Thyroid gland (tissue), 4 donors: Measurements from ENCODE around the gene SLC25A19.

Experiments used
- POLR2A ChIP-seq, 2 donors: fragments of 450-650 bp; IDR thresholded peaks; one replicate each; pipeline ENCODE4 v1.6.1; 2017; ENCODE audit warnings: antibody characterized with exemption in 2 of 2, mild to moderate bottlenecking in 2 of 2, moderate library complexity in 1 of 2
- TF ChIP-seq, protein P1 (sequence below), 6 experiments: fragments of 200-600 bp in 3 of 6; fragments of 450-650 bp in 3 of 6; sonication (generic) in 3 of 6; IDR thresholded peaks; one replicate each; pipeline ENCODE4 v1.5.1; 2016 to 2019; ENCODE audit warnings: antibody characterized with exemption in 6 of 6, mild to moderate bottlenecking in 2 of 6, inconsistent platforms in 1 of 6, moderate library complexity in 1 of 6

GRCh38 chr17:75231741-75232464, 57.3 kb downstream of the SLC25A19 start:
- TF ChIP-seq, protein P1, sequence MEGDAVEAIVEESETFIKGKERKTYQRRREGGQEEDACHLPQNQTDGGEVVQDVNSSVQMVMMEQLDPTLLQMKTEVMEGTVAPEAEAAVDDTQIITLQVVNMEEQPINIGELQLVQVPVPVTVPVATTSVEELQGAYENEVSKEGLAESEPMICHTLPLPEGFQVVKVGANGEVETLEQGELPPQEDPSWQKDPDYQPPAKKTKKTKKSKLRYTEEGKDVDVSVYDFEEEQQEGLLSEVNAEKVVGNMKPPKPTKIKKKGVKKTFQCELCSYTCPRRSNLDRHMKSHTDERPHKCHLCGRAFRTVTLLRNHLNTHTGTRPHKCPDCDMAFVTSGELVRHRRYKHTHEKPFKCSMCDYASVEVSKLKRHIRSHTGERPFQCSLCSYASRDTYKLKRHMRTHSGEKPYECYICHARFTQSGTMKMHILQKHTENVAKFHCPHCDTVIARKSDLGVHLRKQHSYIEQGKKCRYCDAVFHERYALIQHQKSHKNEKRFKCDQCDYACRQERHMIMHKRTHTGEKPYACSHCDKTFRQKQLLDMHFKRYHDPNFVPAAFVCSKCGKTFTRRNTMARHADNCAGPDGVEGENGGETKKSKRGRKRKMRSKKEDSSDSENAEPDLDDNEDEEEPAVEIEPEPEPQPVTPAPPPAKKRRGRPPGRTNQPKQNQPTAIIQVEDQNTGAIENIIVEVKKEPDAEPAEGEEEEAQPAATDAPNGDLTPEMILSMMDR (IDR thresholded peaks at IDR 0.05): no peak
- no peak for TF ChIP-seq POLR2A (IDR thresholded peaks at IDR 0.05)
